Osteoblast (primary cell): ENCODE data around the gene SPTB. TPM values are rescaled to one million over a fixed set of nuclear protein-coding genes. Genes with fewer than 3 reads are reported as not detected.

Source experiments
- DNase-seq: peaks from one replicate; pipeline ENCODE4 v3.0.0; 2011; ENCODE audit warnings: low spot score, mixed read lengths; ENCODE audit not compliant: insufficient read length; ENCODE audit errors: missing footprints
- H2AFZ ChIP-seq: 2 replicates; pipeline ENCODE4 v1.6.0; 2011; ENCODE audit warnings: mild to moderate bottlenecking, low read length
- H3K27ac ChIP-seq: 2 replicates; pipeline ENCODE4 v1.5.1; 2011; ENCODE audit warnings: mild to moderate bottlenecking, low read depth, low read length, moderate library complexity
- H3K27me3 ChIP-seq: 2 replicates; pipeline ENCODE4 v1.6.0; 2012; ENCODE audit warnings: mild to moderate bottlenecking, control low read depth, inconsistent platforms, low read length, moderate library complexity; ENCODE audit not compliant: insufficient read depth
- H3K36me3 ChIP-seq: 2 replicates; pipeline ENCODE4 v1.5.1; 2011; ENCODE audit warnings: mild to moderate bottlenecking, low read length, control low read depth, moderate library complexity; ENCODE audit not compliant: insufficient read depth
- H3K4me1 ChIP-seq: 2 replicates; pipeline ENCODE4 v1.5.1; 2011; ENCODE audit warnings: mild to moderate bottlenecking, low read length, control low read depth, moderate library complexity; ENCODE audit not compliant: insufficient read depth
- H3K4me2 ChIP-seq: 2 replicates; pipeline ENCODE4 v1.6.0; 2011; ENCODE audit warnings: mild to moderate bottlenecking, low read length; ENCODE audit not compliant: insufficient read depth
- H3K4me3 ChIP-seq: fragments of 200-600 bp; sonication (generic); 3 replicates; pipeline ENCODE4 v1.5.1; 2012; ENCODE audit warnings: mild to moderate bottlenecking, low read length, inconsistent platforms; ENCODE audit not compliant: insufficient read depth
- H3K79me2 ChIP-seq: 2 replicates; pipeline ENCODE4 v1.6.0; 2012; ENCODE audit warnings: mild to moderate bottlenecking, low read length, control low read depth, inconsistent platforms; ENCODE audit not compliant: insufficient read depth
- H3K9me3 ChIP-seq: 2 replicates; pipeline ENCODE4 v1.5.1; 2011; ENCODE audit warnings: low read depth, low read length, control low read depth
- H4K20me1 ChIP-seq: 2 replicates; pipeline ENCODE4 v1.6.0; 2012; ENCODE audit warnings: mild to moderate bottlenecking, low read length, control low read depth; ENCODE audit not compliant: insufficient read depth
- CTCF ChIP-seq: IDR thresholded peaks from 2 replicates; pipeline ENCODE4 v1.5.1; 2011; ENCODE audit warnings: mild to moderate bottlenecking, low read depth, low read length, moderate library complexity; ENCODE audit errors: extremely low read depth
- total RNA-seq: library from RNA; depleted of rRNA; stranded (reverse); fragments of >200 nt; gene quantifications from 2 replicates; pipeline ENCODE4 v1.2.3, GENCODE V29; 2012

SPTB gene
- total RNA-seq, 1 donor, result under 0.01 TPM

- no peaks in the 10 kb centered on the region for H3K9me3 ChIP-seq
- no peak overlapping the region for H2AFZ ChIP-seq
- no peaks in the 10 kb centered on the region for H3K36me3 ChIP-seq
- no peak overlapping the region for H3K27ac ChIP-seq
- no peak overlapping the region for H3K4me3 ChIP-seq
- no peak for TF ChIP-seq CTCF
- no peak overlapping the region for H3K4me2 ChIP-seq
- H3K79me2 ChIP-seq, result no peaks in the 10 kb centered on the region
- H4K20me1 ChIP-seq, result no peaks in the 10 kb centered on the region
- H3K27me3 ChIP-seq, result peaks cover 32% of the 10 kb centered on the region
- no peak for DNase-seq
- H3K4me1 ChIP-seq, result peaks cover 4% of the 10 kb centered on the region
Measured at GRCh38 chr14:64828071-64828470, 51.6 kb downstream of the SPTB start.

GRCh38 chr14:64826845-64827244, 52.9 kb downstream of the SPTB start:
- Histone ChIP-seq H3K36me3 (no peaks in the 10 kb centered on the region), H3K4me1 (peaks cover 4% of the 10 kb centered on the region), H2AFZ (no peak overlapping the region), H3K27ac (no peak overlapping the region), H3K9me3 (no peaks in the 10 kb centered on the region), H3K4me2 (no peak overlapping the region), H3K4me3 (no peak overlapping the region), H3K27me3 (peaks cover 32% of the 10 kb centered on the region), H4K20me1 (no peaks in the 10 kb centered on the region), H3K79me2 (no peaks in the 10 kb centered on the region)
- TF ChIP-seq CTCF, result no peak
- no peak for DNase-seq

GRCh38 chr14:64826333-64826732, 53.4 kb downstream of the SPTB start:
- Histone ChIP-seq H3K4me2 (no peak overlapping the region), H3K27me3 (peaks cover 32% of the 10 kb centered on the region), H3K27ac (no peak overlapping the region), H3K79me2 (no peaks in the 10 kb centered on the region), H3K4me1 (peaks cover 4% of the 10 kb centered on the region), H4K20me1 (no peaks in the 10 kb centered on the region), H3K4me3 (no peak overlapping the region), H2AFZ (no peak overlapping the region), H3K36me3 (no peaks in the 10 kb centered on the region), H3K9me3 (no peaks in the 10 kb centered on the region)
- no peak for DNase-seq
- TF ChIP-seq CTCF, result no peak

GRCh38 chr14:64825509-64825908, 54.2 kb downstream of the SPTB start:
- no peak for DNase-seq
- no peak for TF ChIP-seq CTCF
- H2AFZ ChIP-seq, result no peak overlapping the region
- H3K36me3 ChIP-seq, result no peaks in the 10 kb centered on the region
- no peaks in the 10 kb centered on the region for H3K79me2 ChIP-seq
- H4K20me1 ChIP-seq, result no peaks in the 10 kb centered on the region
- H3K4me1 ChIP-seq, result peaks cover 4% of the 10 kb centered on the region
- H3K27ac ChIP-seq, result no peak overlapping the region
- H3K4me3 ChIP-seq, result no peak overlapping the region
- no peaks in the 10 kb centered on the region for H3K9me3 ChIP-seq
- no peak overlapping the region for H3K4me2 ChIP-seq
- peaks cover 25% of the 10 kb centered on the region for H3K27me3 ChIP-seq
